ENCODE results near the gene STOX1.
A peak's percentile ranks its signal among the peaks of the same experiment; 100 is the strongest.
"Not testable (repeated sequence)": the region's sequence is repeated elsewhere in the genome, so short reads cannot be mapped to it uniquely, and the experiment has no call there.

Gene STOX1

DNA sequence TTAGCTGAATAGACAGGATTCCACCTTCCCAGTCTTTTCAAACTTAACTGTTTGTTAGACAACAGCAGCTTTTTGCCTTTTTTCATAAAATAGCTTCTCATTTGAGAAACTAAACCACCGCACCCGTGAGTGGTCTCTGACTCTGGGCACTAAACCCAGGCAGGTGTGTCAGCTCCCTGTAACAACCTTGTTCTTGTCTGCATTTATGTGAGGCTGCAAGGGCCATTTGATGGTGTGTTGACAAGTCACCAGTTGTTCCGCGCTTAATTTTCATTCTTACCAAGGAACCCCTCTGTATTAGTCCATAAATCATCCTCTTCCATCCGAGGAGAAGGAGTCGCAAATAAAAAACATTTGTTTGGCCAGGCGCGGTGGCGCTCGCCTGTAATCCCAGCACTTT lies 1.5 kb downstream of the STOX1 start:
- DNase-seq (ENCODE audit: low read depth in 2 of 2), result no peak

DNA sequence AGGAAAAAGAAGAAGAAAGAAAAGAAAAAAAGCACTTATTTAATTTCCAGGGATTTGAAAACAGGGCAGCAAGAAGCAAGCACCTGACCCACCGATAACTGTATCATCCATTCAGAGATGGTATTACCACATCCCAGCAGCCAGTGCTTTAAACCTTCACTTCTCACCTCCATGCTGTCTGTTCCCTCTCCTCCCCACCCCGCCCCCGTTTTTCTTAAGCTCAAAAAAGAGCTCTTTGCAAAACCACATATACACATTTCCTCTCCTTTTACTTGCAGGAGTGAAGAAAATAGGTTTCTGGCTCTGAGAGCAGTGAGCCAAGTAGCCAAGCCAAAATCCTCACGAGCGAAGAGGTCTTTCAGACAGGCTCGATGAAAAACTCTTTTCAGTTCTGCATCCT lies 2.2 kb downstream of the STOX1 start:
- DNase-seq (ENCODE audit: low read depth in 2 of 2), result no peak

DNA sequence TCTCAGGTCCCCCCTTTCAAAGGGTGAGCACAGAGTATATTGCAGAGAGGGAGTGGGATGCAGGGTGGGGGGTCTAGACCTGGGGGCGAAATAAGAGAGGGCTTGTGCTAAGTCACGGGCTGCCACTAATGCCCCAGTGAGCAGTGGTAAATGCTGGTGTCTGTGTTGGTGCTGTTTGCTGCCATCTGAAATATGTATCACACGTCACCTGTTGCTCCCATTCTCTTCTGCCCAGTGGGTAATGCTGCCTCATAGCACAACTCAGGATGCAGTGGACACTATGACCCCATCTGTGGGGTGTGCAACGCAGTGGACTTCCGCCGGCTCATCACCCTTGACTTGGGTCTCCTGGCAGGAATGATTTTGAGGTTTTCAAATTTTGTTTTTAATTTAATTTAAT lies 2.6 kb downstream of the STOX1 start:
- DNase-seq (ENCODE audit: low read depth in 2 of 2), result no peak

DNA sequence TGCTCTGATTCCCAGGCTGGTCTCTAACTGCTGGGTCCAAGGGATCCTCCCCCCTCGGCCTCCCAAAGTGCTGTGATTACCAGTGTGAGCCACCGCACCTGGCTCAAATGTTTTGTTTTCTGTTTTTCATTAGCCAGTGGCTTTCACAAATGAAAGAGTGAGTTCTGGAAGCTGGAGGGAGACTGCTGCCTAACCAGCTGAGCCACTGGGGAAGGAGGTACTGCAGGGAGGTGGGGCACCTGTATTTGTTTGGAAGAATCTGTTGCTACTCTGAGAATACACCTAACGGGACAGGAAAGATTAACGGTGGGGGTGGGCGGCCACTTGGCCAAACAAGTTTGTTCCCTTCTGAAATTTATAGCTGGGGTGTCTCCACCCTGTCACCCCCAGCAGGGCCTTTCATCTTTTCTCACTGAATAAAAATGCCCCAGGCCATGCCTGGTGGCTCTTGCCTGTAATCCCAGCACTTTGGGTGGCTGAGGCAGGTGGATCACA lies 4.7 kb downstream of the STOX1 start:
- no peak for DNase-seq (ENCODE audit: low read depth in 2 of 2)

DNA sequence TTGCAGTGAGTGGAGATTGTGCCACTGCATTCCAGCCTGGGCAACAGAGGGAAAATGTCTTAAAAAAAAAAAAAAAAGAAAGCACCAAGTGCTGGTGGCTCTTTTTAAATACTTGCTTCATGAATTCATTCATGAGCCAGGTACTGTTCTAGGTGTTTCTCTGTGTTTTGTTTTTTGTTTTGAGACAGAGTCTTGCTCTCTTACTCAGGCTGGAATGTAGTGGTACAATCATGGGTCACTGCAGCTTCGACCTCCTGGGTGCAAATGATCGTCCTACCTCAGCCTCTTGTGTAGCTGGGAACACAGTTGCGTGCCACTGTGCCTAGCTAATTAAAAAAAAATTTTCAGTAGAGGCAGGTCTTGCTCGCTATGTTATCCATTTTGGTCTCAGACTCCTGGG lies 5.3 kb downstream of the STOX1 start:
- no peak for DNase-seq (ENCODE audit: low read depth in 2 of 2)

DNA sequence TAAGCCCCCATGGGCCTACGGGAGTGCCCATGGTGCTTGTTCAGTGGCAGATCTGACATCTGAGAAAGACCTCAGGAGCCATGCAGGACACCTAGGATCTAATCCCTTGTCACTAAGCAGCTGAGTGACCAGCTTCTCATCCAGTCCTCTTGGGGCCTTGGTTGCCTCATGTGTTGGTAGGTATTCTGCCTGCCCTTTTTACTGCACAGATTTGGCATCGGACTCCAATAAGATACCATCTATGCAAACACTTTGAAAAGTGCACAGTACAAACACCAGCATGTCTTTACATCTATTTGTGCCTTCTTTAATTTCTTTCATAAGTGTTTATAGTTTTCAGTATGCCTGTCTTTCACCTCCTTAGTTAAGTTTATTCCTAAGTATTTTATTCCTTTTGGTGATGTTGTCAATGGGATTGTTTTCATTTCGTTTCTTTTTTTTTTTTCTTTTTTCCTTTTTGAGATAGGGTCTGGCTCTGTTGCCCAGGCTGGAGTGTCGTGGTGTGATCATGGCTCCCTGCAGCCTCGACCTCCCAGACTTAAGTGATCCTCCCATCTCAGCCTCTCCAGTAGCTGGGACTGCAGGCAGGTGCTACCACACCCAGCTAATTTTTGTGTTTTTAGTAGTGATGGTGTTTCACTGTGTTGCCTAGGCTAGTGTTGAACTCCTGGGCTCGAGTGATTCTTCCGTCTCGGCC lies 10.4 kb downstream of the STOX1 start:
- no peak for DNase-seq (ENCODE audit: low read depth in 2 of 2)

DNA sequence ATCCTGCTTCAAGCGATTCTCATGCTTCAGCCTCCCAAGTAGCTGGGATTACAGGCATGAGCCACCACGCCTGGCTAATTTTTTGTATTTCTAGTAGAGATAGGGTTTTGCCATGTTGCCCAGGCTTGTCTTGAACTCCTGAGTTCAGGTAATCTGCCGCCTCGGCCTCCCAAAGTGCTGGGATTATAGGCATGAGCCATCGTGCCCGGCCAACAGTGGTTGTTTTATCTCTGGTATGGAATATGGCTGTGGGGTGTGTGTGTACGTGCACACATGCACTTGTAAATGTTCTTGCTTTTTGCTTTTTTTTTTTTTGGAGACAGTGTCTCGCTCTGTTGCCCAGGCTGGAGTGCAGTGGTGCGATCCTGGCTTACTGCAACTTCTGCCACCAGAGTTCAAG lies 13.3 kb downstream of the STOX1 start:
- not testable (repeated sequence) for DNase-seq (ENCODE audit: low read depth in 2 of 2)

DNA sequence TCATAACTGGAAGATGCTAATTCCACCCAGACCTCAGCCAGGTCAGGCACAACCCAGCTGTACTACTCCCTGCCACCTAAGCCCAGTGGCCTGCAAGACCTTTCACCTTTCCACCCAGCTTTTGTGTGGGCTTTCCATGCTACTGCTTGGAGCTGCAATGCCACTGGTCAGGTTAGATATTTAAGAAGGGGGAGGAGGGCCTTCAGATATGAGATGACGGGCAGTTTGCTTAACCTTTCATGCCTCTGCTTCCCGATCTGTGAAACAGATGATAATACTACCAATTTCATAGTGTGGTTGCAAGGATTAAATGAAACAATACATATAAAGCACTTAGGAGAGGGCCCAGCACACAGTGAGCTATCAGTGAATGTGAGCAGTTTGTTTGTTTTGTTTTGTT lies 20.9 kb downstream of the STOX1 start:
- no peak for DNase-seq (ENCODE audit: low read depth in 2 of 2)

- DNase-seq (ENCODE audit: low read depth in 2 of 2), result no peak
Observed at GRCh38 chr10:68848806-68849205, 21.5 kb downstream of the STOX1 start.

- no peak for DNase-seq (ENCODE audit: low read depth in 2 of 2)
Observed at GRCh38 chr10:68856352-68856751, 29.0 kb downstream of the STOX1 start.

DNA sequence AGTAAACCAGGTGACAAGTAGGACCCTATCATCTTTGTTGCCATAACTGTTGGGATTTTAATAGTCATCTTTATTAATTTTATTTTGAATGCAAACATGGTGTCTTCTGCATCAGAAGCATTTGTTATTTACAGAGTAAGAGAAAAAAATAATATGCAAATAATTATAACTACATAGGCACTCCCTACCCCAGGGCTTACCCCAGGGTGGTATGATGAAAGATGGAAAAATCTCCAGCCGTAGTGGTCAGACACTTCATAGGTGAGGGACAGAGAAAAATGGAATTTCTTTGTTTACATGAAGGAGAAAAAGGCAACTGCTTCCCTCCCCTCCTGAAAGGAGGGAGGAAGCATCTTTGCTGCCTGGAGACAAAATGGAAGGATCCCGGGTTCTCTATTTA lies 29.7 kb downstream of the STOX1 start:
- DNase-seq (ENCODE audit: low read depth in 2 of 2), result no peak

DNA sequence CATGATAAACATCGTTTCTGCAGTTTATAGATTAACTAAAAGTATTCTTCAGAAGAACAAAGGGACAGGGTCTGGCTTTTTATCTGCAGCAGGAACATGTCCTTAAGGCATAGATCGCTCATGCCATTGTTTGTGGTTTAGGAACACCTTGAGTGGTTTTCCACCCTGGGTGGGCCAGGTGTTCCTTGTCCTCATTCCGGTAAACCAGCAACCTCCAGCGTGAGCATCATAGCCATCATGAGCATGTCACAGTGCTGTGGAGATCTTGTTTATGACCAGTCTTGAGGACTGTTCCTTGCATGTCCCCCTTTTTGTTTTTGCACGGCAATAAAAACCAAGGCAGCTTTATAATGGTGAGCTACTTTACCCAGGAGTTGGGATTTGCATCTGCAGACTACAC lies 33.9 kb downstream of the STOX1 start:
- no peak for DNase-seq (ENCODE audit: low read depth in 2 of 2)

- no peak for DNase-seq (ENCODE audit: low read depth in 2 of 2)
Observed at GRCh38 chr10:68864611-68865010, 37.3 kb downstream of the STOX1 start.

GRCh38 chr10:68868173-68868572 lies 40.8 kb downstream of the STOX1 start:
- DNase-seq (ENCODE audit: low read depth in 2 of 2), result not testable (repeated sequence)

DNA sequence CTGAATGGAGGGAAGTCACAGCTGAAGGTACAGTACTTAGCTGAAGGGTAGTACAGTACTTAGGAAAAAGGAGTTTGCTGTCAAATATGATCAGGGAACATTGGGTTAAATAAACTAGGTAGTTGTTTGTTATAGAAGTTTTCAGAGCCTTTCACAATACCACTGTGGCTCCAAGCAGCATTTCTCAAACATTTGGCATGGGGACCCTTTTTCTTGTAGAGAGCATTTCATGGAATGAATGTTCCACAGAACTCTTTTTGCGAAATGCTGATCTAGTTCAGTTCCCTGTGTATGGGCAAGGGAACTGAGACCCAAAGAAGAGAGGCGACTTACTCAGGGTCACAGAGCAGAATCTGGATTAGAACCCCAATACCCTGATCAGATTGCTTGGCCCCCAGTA lies 42.3 kb downstream of the STOX1 start:
- no peak for DNase-seq (ENCODE audit: low read depth in 2 of 2)

DNA sequence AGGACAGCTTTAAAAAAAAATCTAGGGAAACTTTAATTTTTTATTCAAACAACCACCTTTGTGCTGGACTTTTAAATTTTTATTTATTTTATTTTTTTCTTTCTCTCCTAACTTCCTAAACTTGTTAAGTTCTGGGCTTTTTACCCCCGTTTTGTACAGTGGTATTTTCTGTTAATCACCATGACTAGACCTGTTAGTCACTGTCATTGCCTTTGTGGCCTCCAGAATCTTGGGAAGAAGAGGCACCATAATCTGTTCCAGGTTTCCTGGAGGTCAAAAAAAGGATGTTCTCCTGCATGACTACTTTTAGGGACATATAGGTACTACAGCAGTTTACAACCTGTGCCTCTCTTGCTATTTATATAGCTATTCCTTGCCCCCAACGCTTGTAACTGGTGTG lies 42.7 kb downstream of the STOX1 start:
- DNase-seq (ENCODE audit: low read depth in 2 of 2), result no peak

DNA sequence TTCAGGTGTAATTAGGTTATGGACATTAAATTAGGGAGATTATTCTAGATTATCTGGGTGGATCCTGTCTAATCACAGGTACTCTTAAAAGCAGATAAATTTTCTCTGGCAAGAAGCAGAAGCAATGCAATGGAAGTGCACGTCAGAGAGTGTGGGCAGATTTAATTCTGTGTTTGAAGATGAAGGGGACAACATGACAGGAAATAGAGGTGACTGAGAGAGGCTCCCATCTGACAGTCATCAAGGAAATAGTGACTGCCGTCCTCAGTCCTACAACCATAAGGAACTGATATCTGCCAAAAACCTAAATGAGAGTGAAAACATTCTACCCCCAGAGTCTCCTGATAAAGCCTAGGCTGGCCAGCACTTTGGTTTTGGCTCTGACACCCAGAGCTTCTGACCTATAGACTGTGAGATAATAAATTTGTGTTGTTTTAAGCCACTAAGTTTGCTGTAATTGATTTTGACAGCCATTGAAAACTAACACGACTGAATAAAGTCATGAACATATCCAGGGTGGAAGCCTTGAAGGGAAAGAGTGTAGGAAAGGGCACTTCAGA lies 43.3 kb downstream of the STOX1 start:
- DNase-seq (ENCODE audit: low read depth in 2 of 2), result peak in 1 of 2 donors; percentile 3

GRCh38 chr10:68871105-68871711 lies 43.9 kb downstream of the STOX1 start:
- DNase-seq (ENCODE audit: low read depth in 2 of 2), result no peak

- DNase-seq (ENCODE audit: low read depth in 2 of 2), result no peak
Observed at GRCh38 chr10:68871731-68872342, 44.5 kb downstream of the STOX1 start.

GRCh38 chr10:68876246-68877138 lies 49.2 kb downstream of the STOX1 start:
- DNase-seq (ENCODE audit: low read depth in 2 of 2), result no peak

GRCh38 chr10:68877482-68878110 lies 50.3 kb downstream of the STOX1 start:
- no peak for DNase-seq (ENCODE audit: low read depth in 2 of 2)

Data from stimulated activated CD8-positive, alpha-beta memory T cell treated with anti-CD3 and anti-CD28 coated beads, Interleukin-7, amount 100 ng/mL, for 4 hours (primary cell).